ENCODE measurements around the gene MLST8.

MLST8 gene

GRCh38 chr16:2206780-2207433 is 1.7 kb downstream of the MLST8 start:
- DNase-seq (ENCODE audit: insufficient read length, low spot score) (no peak), FAIRE-seq (no peak)

- FAIRE-seq (no peak), DNase-seq (ENCODE audit: insufficient read length, low spot score) (no peak)
Observed at GRCh38 chr16:2207872-2208271, 2.6 kb downstream of the MLST8 start.

- FAIRE-seq (no peak), DNase-seq (ENCODE audit: insufficient read length, low spot score) (no peak)
Observed at GRCh38 chr16:2208308-2208707, 3.1 kb downstream of the MLST8 start.

GRCh38 chr16:2208772-2209171 is 3.5 kb downstream of the MLST8 start:
- no peak for FAIRE-seq

GRCh38 chr16:2209258-2210008 is 4.2 kb downstream of the MLST8 start:
- FAIRE-seq (no peak), DNase-seq (ENCODE audit: insufficient read length, low spot score) (no peak)

More at GRCh38 chr16:2208772-2209171, 3.5 kb downstream of the MLST8 start:
- DNase-seq (ENCODE audit: insufficient read length, low spot score): no peak

GRCh38 chr16:2210009-2210332 is 4.7 kb downstream of the MLST8 start:
- no peak for FAIRE-seq
- no peak for DNase-seq (ENCODE audit: insufficient read length, low spot score)

GRCh38 chr16:2210386-2211365 is 5.4 kb downstream of the MLST8 start, which contains the start of gene BRICD5:
Gene BRICD5, minus strand, starts transcription at chr16:2210863. Its CDS starts 30 bp downstream, at chr16:2210833.
- FAIRE-seq (no peak), DNase-seq (ENCODE audit: insufficient read length, low spot score) (no peak)

GRCh38 chr16:2211923-2212347 is 6.7 kb downstream of the MLST8 start:
- FAIRE-seq (no peak), DNase-seq (ENCODE audit: insufficient read length, low spot score) (no peak)

GRCh38 chr16:2212362-2213324 is 7.4 kb downstream of the MLST8 start:
- FAIRE-seq (no peak), DNase-seq (ENCODE audit: insufficient read length, low spot score) (no peak)

- FAIRE-seq: no peak
Observed at GRCh38 chr16:2213817-2214718, 8.8 kb downstream of the MLST8 start.

GRCh38 chr16:2214719-2214968 is 9.4 kb downstream of the MLST8 start, which contains the start of gene PGP:
Gene PGP, minus strand, starts transcription at chr16:2214840. Its CDS starts 63 bp downstream, at chr16:2214777.
- no peak for FAIRE-seq
- DNase-seq (ENCODE audit: insufficient read length, low spot score): no peak

More at GRCh38 chr16:2213817-2214718, 8.8 kb downstream of the MLST8 start:
- no peak for DNase-seq (ENCODE audit: insufficient read length, low spot score)

- FAIRE-seq (no peak), DNase-seq (ENCODE audit: insufficient read length, low spot score) (no peak)
Observed at GRCh38 chr16:2216330-2216729, 11.1 kb downstream of the MLST8 start.

GRCh38 chr16:2223221-2223941 is 18.1 kb downstream of the MLST8 start, which contains the start of gene E4F1:
Gene E4F1, plus strand, starts transcription at chr16:2223591. Its CDS starts 23 bp downstream, at chr16:2223614.
- FAIRE-seq (peak; percentile 99), DNase-seq (ENCODE audit: insufficient read length, low spot score) (peak; percentile 100)

- FAIRE-seq (peak; percentile 18), DNase-seq (ENCODE audit: insufficient read length, low spot score) (peak; percentile 52)
Observed at GRCh38 chr16:2223942-2224486, 18.8 kb downstream of the MLST8 start.

- no peak for DNase-seq (ENCODE audit: insufficient read length, low spot score)
- FAIRE-seq: no peak
Observed at GRCh38 chr16:2226245-2226793, 21.1 kb downstream of the MLST8 start.

- no peak for DNase-seq (ENCODE audit: insufficient read length, low spot score)
- FAIRE-seq: no peak
Observed at GRCh38 chr16:2226918-2227317, 21.7 kb downstream of the MLST8 start.

GRCh38 chr16:2228161-2228824 is 23.0 kb downstream of the MLST8 start:
- DNase-seq (ENCODE audit: insufficient read length, low spot score) (no peak), FAIRE-seq (no peak)
